Lower leg skin (tissue), 4 donors: ENCODE data around the gene GRID2IP. TPM values are rescaled to one million over a fixed set of nuclear protein-coding genes. Genes with fewer than 3 reads are reported as not detected.

ENCODE experiments used
- DNase-seq, 2 donors: peaks; one replicate each; pipeline ENCODE4 v3.0.0-alpha.2; 2019; ENCODE audit warnings: low spot score in 2 of 2
- H3K4me3 ChIP-seq: fragments of 200-600 bp; sonication (generic); 2 replicates; pipeline ENCODE4 v1.5.1; 2017; ENCODE audit warnings: mild to moderate bottlenecking, low read depth; ENCODE audit not compliant: poor library complexity, severe bottlenecking
- POLR2A ChIP-seq, 2 donors: fragments of 450-650 bp; IDR thresholded peaks; one replicate each; pipeline ENCODE4 v1.6.1; 2016 to 2017; ENCODE audit warnings: antibody characterized with exemption in 2 of 2, mild to moderate bottlenecking in 1 of 2, moderate library complexity in 1 of 2
- WGBS, 2 donors: methylation state at CpG; one replicate each; pipeline ENCODE4 v1.1.5; 2018; 5-methylcytosine and 5-hydroxymethylcytosine counted together
- intact Hi-C: fragments of 100-400 bp; cut with DNase I; formaldehyde crosslinking; loops from one replicate; pipeline ENCODE4 v1.15.0; 2023; ENCODE audit warnings: low total_unique reads
- total RNA-seq, 4 donors: library from RNA; depleted of rRNA; stranded (reverse); fragments of >200 nt; gene quantifications; one replicate each; pipeline ENCODE4 v1.1.0, GENCODE V29; 2016
- TF ChIP-seq, protein P1 (sequence below), 3 donors: fragments of 450-650 bp; IDR thresholded peaks; one replicate each; pipeline ENCODE4 v1.5.1; 2016; ENCODE audit warnings: antibody characterized with exemption in 3 of 3, mild to moderate bottlenecking in 3 of 3, moderate library complexity in 2 of 3

The GRID2IP gene
- total RNA-seq, 4 donors from 2014 or later, result 0.49 to 2.2 (median 0.64) TPM

DNA sequence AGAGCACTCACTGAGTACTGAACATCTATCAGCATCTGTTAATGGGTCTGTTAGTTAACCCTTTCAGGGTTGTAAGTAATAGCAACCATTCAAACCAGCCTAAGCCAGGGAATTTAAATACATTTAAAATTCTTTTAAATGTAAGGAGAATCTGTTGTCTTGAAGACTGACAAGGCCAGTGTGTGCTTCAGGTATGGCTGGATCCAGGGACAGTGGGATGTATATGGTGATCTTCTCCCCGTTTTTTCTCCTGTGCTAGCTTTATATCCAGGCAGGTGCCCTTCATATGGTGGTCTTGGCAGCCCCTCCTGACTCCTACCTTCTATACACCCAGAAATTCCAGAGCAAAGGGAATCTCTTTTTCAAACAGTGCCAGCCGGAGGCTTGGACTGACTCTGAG is 56.9 kb downstream of the GRID2IP start:
- no peak for DNase-seq
- TF ChIP-seq, protein P1, sequence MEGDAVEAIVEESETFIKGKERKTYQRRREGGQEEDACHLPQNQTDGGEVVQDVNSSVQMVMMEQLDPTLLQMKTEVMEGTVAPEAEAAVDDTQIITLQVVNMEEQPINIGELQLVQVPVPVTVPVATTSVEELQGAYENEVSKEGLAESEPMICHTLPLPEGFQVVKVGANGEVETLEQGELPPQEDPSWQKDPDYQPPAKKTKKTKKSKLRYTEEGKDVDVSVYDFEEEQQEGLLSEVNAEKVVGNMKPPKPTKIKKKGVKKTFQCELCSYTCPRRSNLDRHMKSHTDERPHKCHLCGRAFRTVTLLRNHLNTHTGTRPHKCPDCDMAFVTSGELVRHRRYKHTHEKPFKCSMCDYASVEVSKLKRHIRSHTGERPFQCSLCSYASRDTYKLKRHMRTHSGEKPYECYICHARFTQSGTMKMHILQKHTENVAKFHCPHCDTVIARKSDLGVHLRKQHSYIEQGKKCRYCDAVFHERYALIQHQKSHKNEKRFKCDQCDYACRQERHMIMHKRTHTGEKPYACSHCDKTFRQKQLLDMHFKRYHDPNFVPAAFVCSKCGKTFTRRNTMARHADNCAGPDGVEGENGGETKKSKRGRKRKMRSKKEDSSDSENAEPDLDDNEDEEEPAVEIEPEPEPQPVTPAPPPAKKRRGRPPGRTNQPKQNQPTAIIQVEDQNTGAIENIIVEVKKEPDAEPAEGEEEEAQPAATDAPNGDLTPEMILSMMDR (IDR thresholded peaks at IDR 0.05), result no peak
- no peak for TF ChIP-seq POLR2A (IDR thresholded peaks at IDR 0.05)
- WGBS, 2 donors, result 67 to 84% methylated on average over 2 of the region's 2 CpGs
- intact Hi-C loops, result no loop called here
- no peak overlapping the region for H3K4me3 ChIP-seq

DNA sequence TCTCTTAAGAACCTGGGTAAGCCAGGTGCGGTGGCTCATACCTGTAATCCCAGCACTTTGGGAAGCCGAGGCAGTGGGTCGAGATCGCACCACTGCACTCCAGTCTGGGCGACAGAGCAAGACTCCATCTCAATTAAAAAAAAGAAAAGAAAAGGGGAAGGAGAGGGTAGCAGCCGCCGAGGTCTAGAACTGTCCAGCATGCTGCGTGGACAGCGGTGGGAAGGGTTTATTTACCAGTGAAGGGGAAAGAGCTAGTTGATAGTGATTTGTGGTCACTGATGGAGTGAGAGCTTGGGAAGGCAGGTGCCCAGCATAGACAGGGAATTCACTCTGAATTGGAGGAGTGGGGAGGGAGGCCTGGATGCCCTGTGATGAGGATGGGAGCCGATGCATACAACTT is 60.1 kb downstream of the GRID2IP start:
- 89 to 91% methylated on average over 10 of the region's 10 CpGs for WGBS, 2 donors
- no peak overlapping the region for H3K4me3 ChIP-seq
- TF ChIP-seq POLR2A (IDR thresholded peaks at IDR 0.05), result no peak
- TF ChIP-seq, protein P1 (IDR thresholded peaks at IDR 0.05), result no peak
- no peak for DNase-seq
- intact Hi-C loops, result no loop called here

DNA sequence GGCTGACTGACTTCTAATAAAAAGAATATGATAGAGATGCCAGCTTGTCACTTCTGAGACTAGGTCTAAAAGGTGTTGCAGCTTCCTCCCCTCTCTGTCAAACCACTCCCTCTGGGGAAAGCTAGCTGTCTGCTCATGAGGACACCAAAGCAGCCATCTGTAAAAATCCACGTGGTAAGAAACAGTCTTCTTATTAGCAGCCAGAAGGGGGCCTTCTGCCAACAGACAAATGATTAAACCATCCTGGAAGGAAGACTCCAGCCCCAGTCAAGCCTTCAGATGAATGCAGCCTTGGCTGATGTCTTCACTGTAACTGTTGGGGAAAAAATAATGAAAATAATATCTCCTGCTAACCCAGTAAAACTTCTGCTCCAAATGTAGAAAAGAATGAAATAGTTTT is 61.6 kb downstream of the GRID2IP start:
- TF ChIP-seq POLR2A (IDR thresholded peaks at IDR 0.05), result no peak
- TF ChIP-seq, protein P1 (IDR thresholded peaks at IDR 0.05), result no peak
- WGBS, 2 donors, result 18 to 30% methylated on average over 1 of the region's 1 CpG
- intact Hi-C loops, result no loop called here

DNA sequence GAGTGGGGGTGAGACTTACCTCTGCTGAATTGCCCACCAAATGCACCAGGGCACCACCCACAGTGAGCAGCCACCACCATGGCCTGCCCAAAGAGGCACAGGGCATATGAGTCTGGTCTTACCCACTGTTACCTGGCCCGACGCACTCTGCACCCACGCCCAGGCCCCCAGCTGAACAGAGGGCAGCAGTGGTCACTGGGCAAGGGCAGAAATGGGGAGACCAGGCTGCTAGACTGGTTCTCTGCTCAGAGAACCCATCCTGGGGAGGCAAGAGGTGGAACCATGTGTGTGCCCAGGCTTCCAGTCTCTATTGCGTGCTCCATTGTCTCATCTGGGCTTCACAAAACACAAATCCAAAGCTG is 64.1 kb downstream of the GRID2IP start:
- WGBS, 2 donors, result 88 to 98% methylated on average over 4 of the region's 4 CpGs
- intact Hi-C loops, result no loop called here
- TF ChIP-seq, protein P1 (IDR thresholded peaks at IDR 0.05), result no peak
- no peak for TF ChIP-seq POLR2A (IDR thresholded peaks at IDR 0.05)
- H3K4me3 ChIP-seq, result no peak overlapping the region
- no peak for DNase-seq

More for the DNA sequence above, 61.6 kb downstream of the GRID2IP start:
- H3K4me3 ChIP-seq, result no peak overlapping the region
- DNase-seq, result no peak

DNA sequence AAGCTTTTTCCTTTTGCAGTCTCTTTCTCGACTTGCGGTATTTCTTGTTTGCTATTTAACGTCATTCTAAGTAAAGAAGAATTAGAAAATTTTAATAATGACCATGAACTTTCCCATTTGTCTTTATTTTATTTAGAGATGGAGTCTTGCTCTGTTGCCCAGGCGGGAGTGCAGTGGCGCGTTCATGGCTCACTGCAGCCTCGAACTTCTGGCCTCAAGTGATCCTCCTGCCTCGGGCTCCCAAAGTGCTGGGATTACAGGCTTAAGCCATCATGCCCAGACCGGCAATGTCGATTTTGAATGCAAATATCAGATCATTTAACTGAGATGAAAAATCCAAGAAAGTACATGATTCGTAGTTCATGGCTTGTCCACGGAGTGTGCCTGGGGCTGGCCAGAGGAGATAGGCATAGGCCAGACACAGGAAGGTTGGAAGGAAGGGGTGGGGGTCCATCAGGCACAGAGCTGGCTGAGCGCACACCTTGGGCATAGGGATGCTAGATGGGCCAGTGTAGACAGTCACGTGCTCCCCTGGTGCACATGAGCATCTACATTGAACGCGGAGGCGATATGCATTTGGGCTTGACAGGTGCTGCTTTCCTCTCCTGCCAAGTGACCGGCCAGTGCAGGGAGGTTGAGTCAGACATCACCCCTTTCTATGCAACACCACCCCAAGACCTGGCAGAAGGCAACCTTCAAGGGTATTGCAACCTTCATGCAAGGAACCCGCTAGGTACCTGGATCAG is 64.7 kb downstream of the GRID2IP start:
- no peak for DNase-seq
- WGBS, 2 donors, result 91 to 97% methylated on average over 19 of the region's 19 CpGs
- no peak overlapping the region for H3K4me3 ChIP-seq
- intact Hi-C loops, result no loop called here
- no peak for TF ChIP-seq POLR2A (IDR thresholded peaks at IDR 0.05)

DNA sequence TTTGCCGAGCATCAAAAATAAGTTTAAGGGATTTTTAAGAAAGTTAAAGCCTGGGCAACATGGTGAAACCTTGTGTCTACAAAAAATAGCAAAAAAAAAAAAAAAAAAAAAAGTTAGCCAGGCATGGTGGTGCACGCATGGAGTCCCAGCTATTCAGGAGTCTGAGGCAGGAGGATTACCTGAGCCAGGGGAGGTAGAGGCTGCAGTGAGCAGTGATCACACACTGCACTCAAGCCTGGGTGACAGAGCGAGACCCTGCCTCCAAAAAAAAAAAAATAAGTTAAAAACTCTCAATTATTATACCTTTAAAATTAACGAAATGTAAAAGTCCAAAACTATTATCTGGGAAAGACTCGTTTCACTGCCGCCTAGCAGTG is 68.5 kb downstream of the GRID2IP start:
- TF ChIP-seq, protein P1 (IDR thresholded peaks at IDR 0.05), result no peak
- WGBS, 2 donors, result 17 to 19% methylated on average over 6 of the region's 6 CpGs

More for the DNA sequence above, 68.5 kb downstream of the GRID2IP start:
- intact Hi-C loops, result no loop called here
- peak overlapping the region; percentile 96 for H3K4me3 ChIP-seq
- DNase-seq, result no peak
